Measurements from ENCODE around the gene TMEFF1.

The TMEFF1 gene

DNA sequence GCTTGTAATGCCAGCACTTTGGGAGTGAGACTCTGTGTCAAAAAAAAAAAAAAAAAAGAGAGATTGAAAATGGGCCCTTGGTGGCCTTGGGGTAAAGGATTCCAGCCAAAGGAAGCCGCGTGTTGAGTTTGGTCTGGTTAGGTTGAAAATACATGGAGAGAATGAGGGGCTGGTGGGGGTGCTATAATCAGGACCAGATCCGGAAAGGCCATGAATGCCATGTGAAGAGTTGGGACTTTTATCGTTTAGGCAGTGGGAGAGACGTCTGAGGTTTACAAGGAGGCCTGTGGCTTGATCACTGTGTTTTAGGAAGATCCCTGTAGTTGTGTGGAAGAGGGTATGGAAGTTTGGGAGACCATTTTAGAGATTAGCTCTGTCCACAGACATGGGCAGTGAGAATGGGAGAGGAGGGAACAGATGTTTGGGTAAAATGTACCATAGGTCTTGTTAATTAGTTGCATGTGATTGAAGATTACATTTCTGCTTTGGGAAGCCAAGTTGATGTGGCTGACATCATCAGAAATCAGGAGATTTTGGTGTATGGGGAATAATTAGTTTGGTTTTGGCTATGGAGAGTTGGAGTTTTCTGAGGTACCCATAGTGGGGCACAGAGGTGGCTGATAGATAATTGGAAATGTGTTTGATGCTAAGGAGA is 42.5 kb upstream of the TMEFF1 start:
- H3F3A ChIP-seq (ENCODE audit: insufficient read depth, low read length): no peaks in the 10 kb centered on the region
- H3K27ac ChIP-seq (ENCODE audit: low read depth, low read length, poor library complexity, severe bottlenecking): no peak overlapping the region
- no peak overlapping the region for H3K4me2 ChIP-seq (ENCODE audit: low read length)
- no peak overlapping the region for H2AFZ ChIP-seq (ENCODE audit: low read length)
- no peaks in the 10 kb centered on the region for H3K9me3 ChIP-seq (ENCODE audit: low read length)
- no peaks in the 10 kb centered on the region for H3K9me2 ChIP-seq (ENCODE audit: low read depth, low read length)
- no peak overlapping the region for H3K9ac ChIP-seq (ENCODE audit: low read length)
- H3K27me3 ChIP-seq (ENCODE audit: insufficient read depth, low read length): no peaks in the 10 kb centered on the region
- H3K4me1 ChIP-seq (ENCODE audit: insufficient read depth, low read length, severe bottlenecking): peaks cover 22% of the 10 kb centered on the region
- no peaks in the 10 kb centered on the region for H4K20me1 ChIP-seq (ENCODE audit: insufficient read depth, low read length)
- no peak overlapping the region for H3K4me3 ChIP-seq (ENCODE audit: low read depth, low read length, poor library complexity, severe bottlenecking)
- no peaks in the 10 kb centered on the region for H3K36me3 ChIP-seq (ENCODE audit: insufficient read depth, low read length)
- no peaks in the 10 kb centered on the region for H3K79me2 ChIP-seq (ENCODE audit: insufficient read depth, low read length)
- TF ChIP-seq CTCF (IDR thresholded peaks at IDR 0.05; ENCODE audit: low read length) (no peak), EZH2 (IDR thresholded peaks at IDR 0.05; ENCODE audit: borderline replicate concordance, low read length) (no peak)

DNA sequence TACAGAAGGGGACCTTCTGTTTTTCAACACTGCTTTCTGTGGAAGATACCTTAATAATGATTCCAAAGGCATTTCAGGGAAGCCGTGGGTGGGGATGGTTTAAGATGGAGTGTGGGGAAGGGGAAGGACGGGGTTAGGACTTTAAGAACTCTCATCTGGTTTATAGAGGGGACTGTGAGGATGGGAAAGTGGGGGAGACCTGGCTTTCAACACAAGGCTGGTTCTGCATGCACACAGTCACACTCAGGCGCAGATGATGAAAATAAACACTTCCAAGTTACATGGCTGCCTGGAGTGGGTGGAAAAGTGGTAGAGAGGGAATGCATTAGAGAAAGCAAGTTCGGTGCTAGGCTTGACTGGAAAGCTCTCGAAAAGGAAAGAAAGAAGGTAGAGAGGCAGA is 41.1 kb upstream of the TMEFF1 start:
- TF ChIP-seq CTCF (IDR thresholded peaks at IDR 0.05; ENCODE audit: low read length): no peak
- no peak for TF ChIP-seq EZH2 (IDR thresholded peaks at IDR 0.05; ENCODE audit: borderline replicate concordance, low read length)
- H3K4me2 ChIP-seq (ENCODE audit: low read length): no peak overlapping the region
- no peaks in the 10 kb centered on the region for H3K79me2 ChIP-seq (ENCODE audit: insufficient read depth, low read length)
- no peaks in the 10 kb centered on the region for H3K9me3 ChIP-seq (ENCODE audit: low read length)
- no peaks in the 10 kb centered on the region for H3F3A ChIP-seq (ENCODE audit: insufficient read depth, low read length)
- no peak overlapping the region for H3K27ac ChIP-seq (ENCODE audit: low read depth, low read length, poor library complexity, severe bottlenecking)
- H3K9ac ChIP-seq (ENCODE audit: low read length): no peak overlapping the region
- H3K9me2 ChIP-seq (ENCODE audit: low read depth, low read length): no peaks in the 10 kb centered on the region
- H3K27me3 ChIP-seq (ENCODE audit: insufficient read depth, low read length): no peaks in the 10 kb centered on the region
- H4K20me1 ChIP-seq (ENCODE audit: insufficient read depth, low read length): no peaks in the 10 kb centered on the region
- no peaks in the 10 kb centered on the region for H3K36me3 ChIP-seq (ENCODE audit: insufficient read depth, low read length)
- H2AFZ ChIP-seq (ENCODE audit: low read length): no peak overlapping the region
- peaks cover 15% of the 10 kb centered on the region for H3K4me1 ChIP-seq (ENCODE audit: insufficient read depth, low read length, severe bottlenecking)
- no peak overlapping the region for H3K4me3 ChIP-seq (ENCODE audit: low read depth, low read length, poor library complexity, severe bottlenecking)

GRCh38 chr9:100432736-100433135 is 40.2 kb upstream of the TMEFF1 start:
- no peaks in the 10 kb centered on the region for H3K9me3 ChIP-seq (ENCODE audit: low read length)
- no peaks in the 10 kb centered on the region for H3K9me2 ChIP-seq (ENCODE audit: low read depth, low read length)
- no peak overlapping the region for H2AFZ ChIP-seq (ENCODE audit: low read length)
- TF ChIP-seq CTCF (IDR thresholded peaks at IDR 0.05; ENCODE audit: low read length): no peak
- TF ChIP-seq EZH2 (IDR thresholded peaks at IDR 0.05; ENCODE audit: borderline replicate concordance, low read length): no peak
- no peaks in the 10 kb centered on the region for H4K20me1 ChIP-seq (ENCODE audit: insufficient read depth, low read length)
- H3K4me1 ChIP-seq (ENCODE audit: insufficient read depth, low read length, severe bottlenecking): peaks cover 13% of the 10 kb centered on the region
- H3F3A ChIP-seq (ENCODE audit: insufficient read depth, low read length): no peaks in the 10 kb centered on the region
- no peaks in the 10 kb centered on the region for H3K27me3 ChIP-seq (ENCODE audit: insufficient read depth, low read length)
- no peaks in the 10 kb centered on the region for H3K79me2 ChIP-seq (ENCODE audit: insufficient read depth, low read length)
- H3K36me3 ChIP-seq (ENCODE audit: insufficient read depth, low read length): no peaks in the 10 kb centered on the region
- H3K9ac ChIP-seq (ENCODE audit: low read length): no peak overlapping the region
- H3K27ac ChIP-seq (ENCODE audit: low read depth, low read length, poor library complexity, severe bottlenecking): no peak overlapping the region
- H3K4me2 ChIP-seq (ENCODE audit: low read length): no peak overlapping the region
- no peak overlapping the region for H3K4me3 ChIP-seq (ENCODE audit: low read depth, low read length, poor library complexity, severe bottlenecking)

All from OCI-LY1 (cell line).